C4-2B (cell line): ENCODE results near the gene UBE2I.

ENCODE experiments used
- H3K27ac ChIP-seq: fragments of 450-650 bp; 2 replicates; pipeline ENCODE4 v1.5.1; 2017
- CTCF ChIP-seq: fragments of 450-650 bp; conservative IDR thresholded peaks from 2 replicates; pipeline ENCODE4 v1.5.1; 2017; ENCODE audit warnings: mild to moderate bottlenecking
- ZFX ChIP-seq: fragments of 450-650 bp; IDR thresholded peaks from 2 replicates; pipeline ENCODE4 v1.6.1; 2017

The UBE2I gene

GRCh38 chr16:1350691-1351090, 41.3 kb downstream of the UBE2I start:
- TF ChIP-seq ZFX: no peak
- TF ChIP-seq CTCF: no peak
- H3K27ac ChIP-seq: peak overlapping the region; percentile 82; the same call in 1 of the 2 replicates

GRCh38 chr16:1351215-1351581, 41.8 kb downstream of the UBE2I start:
- TF ChIP-seq CTCF (no peak), ZFX (no peak)
- peak overlapping the region; percentile 82 for H3K27ac ChIP-seq

GRCh38 chr16:1351582-1352362, 42.3 kb downstream of the UBE2I start, which contains the start of the genes GNPTG and TSR3:
Gene GNPTG (plus strand): TSS chr16:1351931. CDS start chr16:1351966, 35 bp downstream.
Gene TSR3 (minus strand): TSS chr16:1351878. CDS start chr16:1351804, 74 bp downstream.
- TF ChIP-seq ZFX (peak; percentile 71; the same call in 1 of the 2 replicates), CTCF (no peak)
- H3K27ac ChIP-seq: peak within 1 kb of the TSS; percentile 82

GRCh38 chr16:1354815-1355540, 45.5 kb downstream of the UBE2I start:
- H3K27ac ChIP-seq: no peak overlapping the region
- no peak for TF ChIP-seq ZFX
- TF ChIP-seq CTCF: no peak

- TF ChIP-seq CTCF (no peak), ZFX (no peak)
- H3K27ac ChIP-seq: no peak overlapping the region
These were observed 46.2 kb downstream of the UBE2I start for GRCh38 chr16:1355591-1355990.

GRCh38 chr16:1356061-1356900, 46.8 kb downstream of the UBE2I start:
- H3K27ac ChIP-seq: no peak overlapping the region

More at GRCh38 chr16:1356061-1356900, 46.8 kb downstream of the UBE2I start:
- no peak for TF ChIP-seq CTCF
